Kidney (tissue), 14 donors: ENCODE measurements around the gene LGI2. TPM values are rescaled to one million over a fixed set of nuclear protein-coding genes. Genes with fewer than 3 reads are reported as not detected.

Experiments
- DNase-seq, 5 donors: peaks; one replicate each; pipeline ENCODE4 v3.0.0-alpha.2; 2013 to 2020
- FAIRE-seq: peaks from 2 replicates; lab custom pipeline; 2012; peaks lifted over from hg19 to GRCh38; lab: Jason Lieb, UNC
- H3K27ac ChIP-seq, 2 donors: one replicate each; pipeline ENCODE4 v1.7.0; 2013; ENCODE audit warnings: low read depth in 2 of 2, low read length in 2 of 2, inconsistent platforms in 1 of 2
- H3K27me3 ChIP-seq: one replicate; pipeline ENCODE4 v1.7.1; 2013; ENCODE audit warnings: low read length, inconsistent platforms; ENCODE audit not compliant: control insufficient read depth, insufficient read depth
- H3K36me3 ChIP-seq, 3 donors: one replicate each; pipeline versions ENCODE4 v1.7.0 to v1.7.1; 2013; ENCODE audit warnings: low read length in 3 of 3, control low read depth in 1 of 3, inconsistent platforms in 1 of 3; ENCODE audit not compliant: insufficient read depth in 3 of 3, control insufficient read depth in 2 of 3
- H3K4me1 ChIP-seq, 3 donors: one replicate each; pipeline versions ENCODE4 v1.7.0 to v1.7.1; 2013; ENCODE audit warnings: low read length in 3 of 3, inconsistent platforms in 1 of 3, low read depth in 1 of 3; ENCODE audit not compliant: control insufficient read depth in 2 of 3, insufficient read depth in 2 of 3
- H3K4me3 ChIP-seq, 3 donors: one replicate each; pipeline versions ENCODE4 v1.7.0 to v1.8.1; 2013; ENCODE audit warnings: low read length in 3 of 3, control low read depth in 1 of 3, inconsistent platforms in 1 of 3
- H3K9ac ChIP-seq, 3 donors: one replicate each; pipeline versions ENCODE4 v1.7.0 to v1.7.1; 2013; ENCODE audit warnings: low read length in 3 of 3, control low read depth in 1 of 3, inconsistent platforms in 1 of 3
- H3K9me3 ChIP-seq, 3 donors: one replicate each; pipeline versions ENCODE4 v1.7.0 to v1.7.1; 2013; ENCODE audit warnings: low read length in 3 of 3, control low read depth in 1 of 3, inconsistent platforms in 1 of 3; ENCODE audit not compliant: control insufficient read depth in 2 of 3, insufficient read depth in 1 of 3
- intact Hi-C: fragments of 100-400 bp; cut with DNase I; formaldehyde crosslinking; loops from one replicate; pipeline ENCODE4 v1.11.1; 2022
- polyA plus RNA-seq: library from polyadenylated mRNA; stranded (reverse); fragments of 350-450 nt; fragmentation: Illumina TruSeq; extraction: RNeasy Lipid Tissue Mini Kit (QIAGEN cat#74804); gene quantifications from one replicate; pipeline ENCODE4 v1.2.3, GENCODE V29; 2014; ENCODE audit warnings: low read depth, low replicate concordance; ENCODE audit not compliant: insufficient read depth
- total RNA-seq: library from RNA; stranded (reverse); fragmentation: NEBNext Ultra II Directional; extraction: Animal tissue kit (Norgen Biotek cat#: 25700); gene quantifications from one replicate; pipeline ENCODE4 v1.2.1, GENCODE V29; 2021
- TF ChIP-seq, protein P1 (sequence below): IDR thresholded peaks from 3 replicates; pipeline ENCODE4 v1.5.1; 2012; ENCODE audit warnings: mild to moderate bottlenecking, moderate library complexity, borderline replicate concordance; ENCODE audit not compliant: insufficient read depth; ENCODE audit errors: extremely low read depth
- donor health status: control.
- donor health status: control.
- donor health status: control.
- donor health status: control.
- donor health status: control.
- donor health status: DM: yes; HTN: yes; CAD: no.
- donor health status: Normal renal cell carcinoma (clear cell type).

Gene LGI2
- total and polyA plus RNA-seq, 2 donors from 2014 or later = 4.8 to 7.5 TPM

DNA sequence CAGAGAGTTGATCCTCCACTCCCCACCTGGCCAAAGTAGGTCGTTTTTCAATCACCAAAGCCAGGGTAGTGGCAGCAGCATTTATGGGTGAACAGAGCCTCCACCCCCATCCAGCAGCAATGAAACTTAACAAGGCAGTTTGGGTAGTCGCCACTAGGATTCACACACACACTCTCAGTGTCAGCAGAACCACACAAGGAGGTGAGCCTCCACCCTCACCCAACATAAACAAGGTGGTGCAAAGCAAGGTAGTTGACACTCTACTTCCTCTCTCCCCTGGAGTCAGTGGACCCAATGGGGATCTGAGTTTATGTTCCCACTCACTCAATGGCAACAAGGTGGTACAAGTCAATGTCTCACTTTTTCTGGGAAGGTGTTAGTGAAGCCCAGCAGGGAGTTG is 67.5 kb downstream of the LGI2 start:
- FAIRE-seq (no peak), DNase-seq (no peak)
- no peaks in the 10 kb centered on the region for H3K36me3 ChIP-seq
- H3K9ac ChIP-seq = no peak overlapping the region
- H3K27me3 ChIP-seq = no peaks in the 10 kb centered on the region
- H3K27ac ChIP-seq = no peak overlapping the region
- TF ChIP-seq, protein P1, sequence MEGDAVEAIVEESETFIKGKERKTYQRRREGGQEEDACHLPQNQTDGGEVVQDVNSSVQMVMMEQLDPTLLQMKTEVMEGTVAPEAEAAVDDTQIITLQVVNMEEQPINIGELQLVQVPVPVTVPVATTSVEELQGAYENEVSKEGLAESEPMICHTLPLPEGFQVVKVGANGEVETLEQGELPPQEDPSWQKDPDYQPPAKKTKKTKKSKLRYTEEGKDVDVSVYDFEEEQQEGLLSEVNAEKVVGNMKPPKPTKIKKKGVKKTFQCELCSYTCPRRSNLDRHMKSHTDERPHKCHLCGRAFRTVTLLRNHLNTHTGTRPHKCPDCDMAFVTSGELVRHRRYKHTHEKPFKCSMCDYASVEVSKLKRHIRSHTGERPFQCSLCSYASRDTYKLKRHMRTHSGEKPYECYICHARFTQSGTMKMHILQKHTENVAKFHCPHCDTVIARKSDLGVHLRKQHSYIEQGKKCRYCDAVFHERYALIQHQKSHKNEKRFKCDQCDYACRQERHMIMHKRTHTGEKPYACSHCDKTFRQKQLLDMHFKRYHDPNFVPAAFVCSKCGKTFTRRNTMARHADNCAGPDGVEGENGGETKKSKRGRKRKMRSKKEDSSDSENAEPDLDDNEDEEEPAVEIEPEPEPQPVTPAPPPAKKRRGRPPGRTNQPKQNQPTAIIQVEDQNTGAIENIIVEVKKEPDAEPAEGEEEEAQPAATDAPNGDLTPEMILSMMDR = no peak
- intact Hi-C loops = no loop called here
- no peak overlapping the region for H3K4me3 ChIP-seq
- H3K9me3 ChIP-seq = no peaks in the 10 kb centered on the region
- H3K4me1 ChIP-seq = no peaks in the 10 kb centered on the region

DNA sequence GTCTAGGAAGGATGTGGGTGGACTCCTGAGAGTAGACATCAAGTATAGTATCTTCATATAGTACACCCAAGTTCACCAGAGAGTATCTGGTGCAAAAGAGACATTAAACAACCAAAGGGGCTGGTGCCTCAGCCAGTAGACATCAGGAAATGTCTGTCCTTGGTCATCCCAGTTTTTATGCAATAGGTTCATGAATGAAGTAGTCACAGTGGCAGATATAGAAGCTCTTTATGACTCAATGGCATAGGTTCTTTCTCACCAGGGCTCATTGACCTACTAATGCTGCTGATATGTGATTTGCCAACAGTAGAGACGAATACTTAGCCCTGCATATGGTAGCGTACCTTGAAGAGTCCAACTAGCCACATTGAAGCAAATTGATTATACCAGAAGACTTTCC is 72.9 kb downstream of the LGI2 start:
- H3K9ac ChIP-seq = no peak overlapping the region
- H3K27ac ChIP-seq = no peak overlapping the region
- DNase-seq (no peak), FAIRE-seq (no peak)
- H3K9me3 ChIP-seq = no peaks in the 10 kb centered on the region
- intact Hi-C loops = no loop called here
- TF ChIP-seq, protein P1 = no peak
- H3K4me1 ChIP-seq = no peaks in the 10 kb centered on the region
- no peak overlapping the region for H3K4me3 ChIP-seq
- H3K36me3 ChIP-seq = no peaks in the 10 kb centered on the region
- H3K27me3 ChIP-seq = no peaks in the 10 kb centered on the region

DNA sequence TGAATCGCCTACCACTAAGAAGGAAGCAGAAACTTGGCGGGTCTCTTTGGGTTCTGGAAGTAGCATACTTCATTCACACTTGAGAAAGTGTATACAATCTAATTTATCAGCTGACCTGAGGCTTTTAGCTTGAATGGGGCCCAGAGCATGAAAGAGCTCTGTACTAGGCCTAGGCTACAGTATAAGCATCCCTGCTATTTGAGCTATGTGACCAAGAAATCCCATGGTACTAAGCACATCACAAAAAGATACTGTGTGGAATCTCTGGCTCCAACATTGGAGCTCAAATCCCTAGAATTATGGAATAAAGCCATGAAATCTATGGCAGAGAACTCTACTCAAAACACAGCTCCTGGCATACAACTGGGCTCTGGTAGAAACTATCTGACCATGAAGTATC is 74.0 kb downstream of the LGI2 start:
- Histone ChIP-seq H3K4me3 (no peak overlapping the region), H3K27ac (no peak overlapping the region), H3K9me3 (no peaks in the 10 kb centered on the region), H3K4me1 (no peaks in the 10 kb centered on the region), H3K36me3 (no peaks in the 10 kb centered on the region), H3K9ac (no peak overlapping the region), H3K27me3 (no peaks in the 10 kb centered on the region)
- TF ChIP-seq, protein P1 = no peak
- DNase-seq = no peak
- intact Hi-C loops = no loop called here
- no peak for FAIRE-seq

DNA sequence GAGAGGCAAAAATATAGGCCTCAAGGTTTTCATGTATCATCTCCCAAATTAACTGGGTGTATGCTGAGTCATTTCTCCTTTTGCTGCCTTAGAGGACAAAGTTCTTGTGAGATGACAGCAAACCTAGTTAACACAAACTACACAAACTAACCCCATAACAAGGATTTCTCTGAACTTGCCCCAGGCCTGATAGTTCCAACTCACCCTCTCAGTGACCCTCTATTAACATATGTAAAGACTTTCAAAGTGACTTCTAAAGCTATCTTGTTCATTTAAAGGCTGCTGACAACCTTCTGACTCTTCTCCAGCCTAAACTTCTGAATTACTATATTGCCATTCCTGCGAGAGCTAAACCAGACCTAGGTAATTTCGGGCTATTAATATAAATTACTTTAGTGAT is 74.7 kb downstream of the LGI2 start:
- no peaks in the 10 kb centered on the region for H3K36me3 ChIP-seq
- no peak overlapping the region for H3K4me3 ChIP-seq
- DNase-seq = no peak
- no peak overlapping the region for H3K9ac ChIP-seq
- H3K9me3 ChIP-seq = no peaks in the 10 kb centered on the region
- H3K4me1 ChIP-seq = no peaks in the 10 kb centered on the region
- FAIRE-seq = no peak
- no peaks in the 10 kb centered on the region for H3K27me3 ChIP-seq
- TF ChIP-seq, protein P1 = no peak
- intact Hi-C loops = no loop called here
- no peak overlapping the region for H3K27ac ChIP-seq
